H1 (cell line): ENCODE measurements around the gene ATP4A. TPM values are rescaled to one million over a fixed set of nuclear protein-coding genes. Genes with fewer than 3 reads are reported as not detected.

Experiments
- CTCF ChIA-PET: fragments of 300-600 bp; sonication (Branson Sonifier 250); formaldehyde crosslinking; loops from one replicate; lab custom pipeline; 2021; ENCODE audit not compliant: partially characterized antibody; lab: Charles Lee
- POLR2A ChIA-PET: fragments of 300-600 bp; sonication (Branson Sonifier 250); formaldehyde crosslinking; loops from one replicate; lab custom pipeline; 2021; ENCODE audit warnings: inconsistent platforms; ENCODE audit not compliant: partially characterized antibody; lab: Charles Lee
- DNase-seq, 2 experiments: peaks; one replicate each; pipeline versions ENCODE4 v3.0.0 to v3.0.0-alpha.2; 2010 to 2022; ENCODE audit warnings: low spot score in 2 of 2, low read depth in 1 of 2, mixed read lengths in 1 of 2
- FAIRE-seq: peaks from 2 replicates; lab custom pipeline; 2011; peaks lifted over from hg19 to GRCh38; lab: Jason Lieb, UNC
- H2AFZ ChIP-seq: 2 replicates; pipeline ENCODE4 v1.8.1; 2012; ENCODE audit warnings: low read length, inconsistent platforms
- H2AK5ac ChIP-seq: 2 replicates; pipeline ENCODE4 v1.6.1; 2013; ENCODE audit warnings: low read depth, low read length
- H2BK120ac ChIP-seq: replicated peaks from 2 replicates; pipeline ENCODE3; 2013; ENCODE audit warnings: low read depth, low read length, inconsistent platforms
- H2BK12ac ChIP-seq: 2 replicates; pipeline ENCODE4 v1.6.1; 2013; ENCODE audit warnings: low read depth, low read length
- H2BK15ac ChIP-seq: 2 replicates; pipeline ENCODE4 v1.6.1; 2013; ENCODE audit warnings: low read length
- H2BK20ac ChIP-seq: 2 replicates; pipeline ENCODE4 v1.6.1; 2013; ENCODE audit warnings: low read length
- H2BK5ac ChIP-seq: 2 replicates; pipeline ENCODE4 v1.6.1; 2013; ENCODE audit warnings: low read depth, low read length
- H3K14ac ChIP-seq: 2 replicates; pipeline ENCODE4 v1.6.1; 2013; ENCODE audit warnings: inconsistent platforms; ENCODE audit not compliant: insufficient read length
- H3K18ac ChIP-seq: 2 replicates; pipeline ENCODE4 v1.6.1; 2013; ENCODE audit warnings: low read length; ENCODE audit errors: extremely low read depth
- H3K23ac ChIP-seq: 2 replicates; pipeline ENCODE4 v1.6.1; 2013; ENCODE audit warnings: inconsistent platforms; ENCODE audit not compliant: insufficient read length
- H3K23me2 ChIP-seq: 2 replicates; pipeline ENCODE4 v1.6.1; 2013; ENCODE audit warnings: low read depth, low read length
- H3K27ac ChIP-seq: 2 replicates; pipeline ENCODE4 v1.6.1; 2011; ENCODE audit warnings: low read depth, low read length, inconsistent platforms
- H3K27me3 ChIP-seq, 4 experiments: replicated peaks in 1 of 4; 1 replicate in 1 of 4; 2 replicates in 3 of 4; pipeline versions ENCODE4 v1.6.1 to v1.8.1; 2011 to 2013; ENCODE audit warnings: low read length in 3 of 4, mild to moderate bottlenecking in 3 of 4, inconsistent platforms in 2 of 4, mixed read lengths in 2 of 4, moderate library complexity in 1 of 4; ENCODE audit not compliant: control insufficient read depth in 3 of 4, insufficient read depth in 3 of 4; ENCODE audit errors: extremely low read depth in 1 of 4
- H3K36me3 ChIP-seq, 4 experiments: 2 replicates each; pipeline versions ENCODE4 v1.6.1 to v1.8.1; 2011 to 2013; ENCODE audit warnings: mild to moderate bottlenecking in 4 of 4, low read length in 3 of 4, moderate library complexity in 2 of 4, control low read depth in 1 of 4, inconsistent platforms in 1 of 4; ENCODE audit not compliant: insufficient read depth in 4 of 4, control insufficient read depth in 2 of 4
- H3K4ac ChIP-seq: replicated peaks from 2 replicates; pipeline ENCODE3; 2013; ENCODE audit warnings: low read length, low read depth, mixed read lengths, inconsistent platforms; ENCODE audit not compliant: insufficient read length
- H3K4me1 ChIP-seq, 4 experiments: replicated peaks in 1 of 4; 1 replicate in 1 of 4; 2 replicates in 3 of 4; pipeline versions ENCODE4 v1.6.1 to v1.8.1; 2011 to 2013; ENCODE audit warnings: low read length in 3 of 4, inconsistent platforms in 2 of 4, mixed read lengths in 1 of 4; ENCODE audit not compliant: insufficient read depth in 4 of 4, control insufficient read depth in 3 of 4
- H3K4me2 ChIP-seq, 2 experiments: 2 replicates each; pipeline versions ENCODE4 v1.6.1 to v1.8.1; 2011 to 2013; ENCODE audit warnings: low read depth in 2 of 2, low read length in 2 of 2, control low read depth in 1 of 2, inconsistent platforms in 1 of 2, mild to moderate bottlenecking in 1 of 2; ENCODE audit not compliant: insufficient read depth in 1 of 2
- H3K4me3 ChIP-seq, 4 experiments: fragments of 200-600, 300-600 bp in 1 of 4; sonication (generic), shearing (Covaris generic), sonication (Bioruptor Twin) in 1 of 4; 2 replicates each; pipeline versions ENCODE4 v1.5.1 to v1.8.1; 2011 to 2016; ENCODE audit warnings: low read length in 4 of 4, low read depth in 3 of 4, control low read depth in 2 of 4, inconsistent platforms in 2 of 4, mild to moderate bottlenecking in 2 of 4, mixed read lengths in 1 of 4, moderate library complexity in 1 of 4; ENCODE audit not compliant: insufficient read depth in 2 of 4; ENCODE audit errors: extremely low read depth in 1 of 4
- H3K56ac ChIP-seq: replicated peaks from 2 replicates; pipeline ENCODE3; 2013; ENCODE audit warnings: low read depth, mild to moderate bottlenecking, mixed read lengths, low read length, inconsistent platforms; ENCODE audit not compliant: insufficient read length
- H3K79me1 ChIP-seq: 2 replicates; pipeline ENCODE4 v1.6.1; 2013; ENCODE audit warnings: low read depth, low read length, control low read depth
- H3K79me2 ChIP-seq, 2 experiments: 2 replicates each; pipeline versions ENCODE4 v1.6.1 to v1.8.1; 2012 to 2013; ENCODE audit warnings: low read length in 2 of 2, mild to moderate bottlenecking in 2 of 2, inconsistent platforms in 1 of 2; ENCODE audit not compliant: insufficient read depth in 2 of 2, control insufficient read depth in 1 of 2
- H3K9ac ChIP-seq, 4 experiments: replicated peaks in 1 of 4; 1 replicate in 1 of 4; 2 replicates in 3 of 4; pipeline versions ENCODE4 v1.6.1 to v1.8.1; 2011 to 2013; ENCODE audit warnings: low read depth in 3 of 4, low read length in 3 of 4, control low read depth in 2 of 4, mild to moderate bottlenecking in 2 of 4, moderate library complexity in 2 of 4, inconsistent platforms in 1 of 4; ENCODE audit errors: extremely low read depth in 1 of 4
- H3K9me3 ChIP-seq, 2 experiments: 2 replicates each; pipeline versions ENCODE4 v1.6.1 to v1.8.1; 2012 to 2013; ENCODE audit warnings: mild to moderate bottlenecking in 2 of 2, moderate library complexity in 2 of 2, control low read depth in 1 of 2, inconsistent platforms in 1 of 2, low read depth in 1 of 2, low read length in 1 of 2, mixed read lengths in 1 of 2; ENCODE audit not compliant: insufficient read depth in 2 of 2
- H4K20me1 ChIP-seq, 2 experiments: replicated peaks in 1 of 2; 2 replicates each; pipeline versions ENCODE3 to v1.8.1; 2011 to 2013; ENCODE audit warnings: inconsistent platforms in 2 of 2, low read length in 2 of 2, mild to moderate bottlenecking in 1 of 2; ENCODE audit not compliant: insufficient read depth in 2 of 2, control insufficient read depth in 1 of 2
- H4K5ac ChIP-seq: 2 replicates; pipeline ENCODE4 v1.6.1; 2013; ENCODE audit warnings: low read length, low read depth, mixed read lengths, inconsistent platforms; ENCODE audit not compliant: insufficient read length
- H4K8ac ChIP-seq: 2 replicates; pipeline ENCODE4 v1.8.0; 2013; ENCODE audit warnings: mild to moderate bottlenecking, moderate library complexity, low read length, inconsistent platforms; ENCODE audit not compliant: insufficient read depth; ENCODE audit errors: extremely low read depth
- H4K91ac ChIP-seq: replicated peaks from 2 replicates; pipeline ENCODE3; 2013; ENCODE audit warnings: low read length, mixed read lengths, inconsistent platforms; ENCODE audit not compliant: insufficient read length
- CBX8 ChIP-seq: fragments of 300-800, 300-1000 bp; sonication (generic); IDR thresholded peaks from 2 replicates; pipeline ENCODE4 v1.7.1; 2016; ENCODE audit warnings: low read depth, low read length, borderline replicate concordance
- CHD2 ChIP-seq: IDR thresholded peaks from 2 replicates; pipeline ENCODE4 v1.6.1; 2012; ENCODE audit warnings: low read length, improper control_type of control experiment
- CTBP2 ChIP-seq: IDR thresholded peaks from 2 replicates; pipeline ENCODE4 v1.7.0; 2011; ENCODE audit warnings: borderline replicate concordance, mild to moderate bottlenecking, moderate library complexity, mixed read lengths, low read length; ENCODE audit not compliant: insufficient read depth, insufficient read length
- EGR1 ChIP-seq: IDR thresholded peaks from 2 replicates; pipeline ENCODE4 v1.6.1; 2011; ENCODE audit warnings: low read depth, low read length, borderline replicate concordance
- KDM5A ChIP-seq: fragments of 200-600 bp; IDR thresholded peaks from 2 replicates; pipeline ENCODE4 v1.7.1; 2012; ENCODE audit warnings: mild to moderate bottlenecking, low read length, inconsistent platforms, mixed read lengths
- POLR2A ChIP-seq, 2 experiments: IDR thresholded peaks; 1 replicate in 1 of 2; 2 replicates in 1 of 2; pipeline ENCODE4 v1.6.1; 2011; ENCODE audit warnings: low read depth in 2 of 2, low read length in 2 of 2, mild to moderate bottlenecking in 2 of 2; ENCODE audit errors: control extremely low read depth in 1 of 2
- RNF2 ChIP-seq: fragments of 200-900, 300-1000 bp; sonication (generic); IDR thresholded peaks from 2 replicates; pipeline ENCODE4 v1.7.1; 2016; ENCODE audit warnings: borderline replicate concordance, low read depth, mild to moderate bottlenecking, antibody characterized with exemption, low read length; ENCODE audit not compliant: poor library complexity, severe bottlenecking; ENCODE audit errors: missing control alignments
- RXRA ChIP-seq: IDR thresholded peaks from 2 replicates; pipeline ENCODE4 v1.6.1; 2011; ENCODE audit warnings: low read depth, mild to moderate bottlenecking, low read length, moderate library complexity; ENCODE audit not compliant: insufficient read depth
- SP2 ChIP-seq: IDR thresholded peaks from 2 replicates; pipeline ENCODE4 v1.6.1; 2012; ENCODE audit warnings: mild to moderate bottlenecking, low read length, inconsistent platforms
- SRF ChIP-seq: IDR thresholded peaks from 2 replicates; pipeline ENCODE4 v1.6.1; 2011; ENCODE audit warnings: mild to moderate bottlenecking, low read depth, low read length, moderate library complexity
- ZNF274 ChIP-seq: IDR thresholded peaks from 2 replicates; pipeline ENCODE4 v1.7.0; 2012; ENCODE audit warnings: low read length, borderline replicate concordance; ENCODE audit errors: extremely low read depth
- WGBS, 2 experiments: shearing (Covaris generic) in 1 of 2; methylation state at CpG; one replicate each; pipeline versions ENCODE4 v1.1.6 to v1.1.7; 2013 to 2015; ENCODE audit warnings: low lambda C conversion rate in 2 of 2, mixed read lengths in 2 of 2, inconsistent platforms in 1 of 2, low coverage in 1 of 2, missing lambda C conversion rate in 1 of 2; ENCODE audit not compliant: insufficient replicate concordance in 2 of 2, insufficient coverage in 1 of 2, insufficient read length in 1 of 2; ENCODE audit errors: extremely low coverage in 1 of 2, missing lambda C conversion rate in 1 of 2; 5-methylcytosine and 5-hydroxymethylcytosine counted together
- polyA plus RNA-seq, 7 experiments: library from polyadenylated mRNA; depleted of rRNA in 3 of 7; stranded (reverse) in 5 of 7; unstranded in 2 of 7; fragments of >200 nt in 5 of 7; fragments of 200-250 nt in 2 of 7; gene quantifications; 1 replicate in 5 of 7; 2 replicates in 1 of 7; 4 replicates in 1 of 7; pipeline versions ENCODE4 v1.2.1 to v1.2.3, GENCODE V29; 2011 to 2013; ENCODE audit warnings: missing spikeins in 2 of 7, mixed read lengths in 2 of 7
- total RNA-seq: library from RNA; stranded (reverse); fragmentation: NEBNext Ultra II Directional; extraction: Animal tissue kit (Norgen Biotek cat#: 25700); gene quantifications from 2 replicates; pipeline ENCODE4 v1.2.1, GENCODE V29; 2021
- TF ChIP-seq, protein P1 (sequence below): IDR thresholded peaks from 2 replicates; pipeline ENCODE4 v1.6.1; 2011; ENCODE audit warnings: low read length, improper control_type of control experiment

The ATP4A gene
- total and polyA plus RNA-seq, 2 of the 8 experiments (the other 6 are each of a cell fraction or from before 2014, with no cell fraction given) = 0.50 to 1.2 TPM

DNA sequence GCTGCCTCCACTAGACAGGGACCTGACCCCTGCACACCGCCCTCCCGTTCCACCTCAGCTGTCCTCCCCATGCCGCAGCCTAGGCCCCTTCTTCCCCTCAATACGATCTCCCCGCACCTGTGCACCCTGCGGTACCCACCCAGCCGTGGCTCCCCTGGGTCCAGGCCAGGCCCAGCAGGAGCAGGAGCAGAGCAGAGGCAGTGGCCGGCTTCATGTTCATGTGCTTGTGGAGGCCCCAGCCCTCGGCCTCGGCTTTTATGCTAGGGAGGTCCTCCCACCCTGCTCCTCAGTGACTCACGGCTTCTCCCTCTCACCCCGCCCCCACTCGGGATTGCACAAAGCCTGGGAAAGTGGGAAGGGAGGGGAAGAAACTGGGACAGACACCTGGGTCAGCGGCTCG, 61.8 kb downstream of the ATP4A start:
- H3K27me3 ChIP-seq = no peaks in the 10 kb centered on the region
- H2BK120ac ChIP-seq = no peak overlapping the region
- H4K91ac ChIP-seq = no peak overlapping the region
- H3K23ac ChIP-seq = no peak overlapping the region
- no peaks in the 10 kb centered on the region; the same call in 1 of the 2 replicates for H3K79me1 ChIP-seq
- 94% methylated on average over 15 of the region's 15 CpGs; no CpG with 5 or more reads in 1 of the 2 experiments for WGBS, 2 experiments
- no peak for FAIRE-seq
- no peaks in the 10 kb centered on the region for H3K23me2 ChIP-seq
- no peak overlapping the region for H3K9ac ChIP-seq
- H3K4me1 ChIP-seq = no peaks in the 10 kb centered on the region; a peak in 2 of 7 replicates
- peaks cover 0 to 4% of the 10 kb centered on the region in 2 experiments; a peak in 1 of 4 replicates for H3K79me2 ChIP-seq
- H2BK20ac ChIP-seq = no peak overlapping the region
- POLR2A ChIA-PET = interaction anchor here (1.9 to 2.6 kb wide), 3 partner anchors 8 to 12 kb away, joined by 5 to 23 read pairs (median 13); partner anchors contain the start of genes DMKN and KRTDAP
- no peak overlapping the region for H2BK15ac ChIP-seq
- peaks cover 2 to 16% of the 10 kb centered on the region in 2 experiments for H4K20me1 ChIP-seq
- H3K14ac ChIP-seq = no peak overlapping the region
- H2AK5ac ChIP-seq = no peak overlapping the region
- H3K18ac ChIP-seq = no peak overlapping the region
- TF ChIP-seq CTBP2 = no peak
- no peak for TF ChIP-seq RXRA
- no peak for TF ChIP-seq SP2
- TF ChIP-seq RNF2 = no peak
- TF ChIP-seq SRF = no peak
- TF ChIP-seq EGR1 = no peak
- no peak for TF ChIP-seq CHD2
- TF ChIP-seq KDM5A = no peak
- no peak for TF ChIP-seq ZNF274
- no peak for TF ChIP-seq CBX8
- TF ChIP-seq POLR2A (IDR thresholded peaks at IDR 0.05; ENCODE audit: control extremely low read depth in 1 of 2, low read depth in 2 of 2, low read length in 2 of 2) = no peak
- TF ChIP-seq, protein P1, sequence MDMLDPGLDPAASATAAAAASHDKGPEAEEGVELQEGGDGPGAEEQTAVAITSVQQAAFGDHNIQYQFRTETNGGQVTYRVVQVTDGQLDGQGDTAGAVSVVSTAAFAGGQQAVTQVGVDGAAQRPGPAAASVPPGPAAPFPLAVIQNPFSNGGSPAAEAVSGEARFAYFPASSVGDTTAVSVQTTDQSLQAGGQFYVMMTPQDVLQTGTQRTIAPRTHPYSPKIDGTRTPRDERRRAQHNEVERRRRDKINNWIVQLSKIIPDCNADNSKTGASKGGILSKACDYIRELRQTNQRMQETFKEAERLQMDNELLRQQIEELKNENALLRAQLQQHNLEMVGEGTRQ = no peak
- TF ChIP-seq, all 59 proteins: peak for 0
- H4K5ac ChIP-seq = no peak overlapping the region
- H3K9me3 ChIP-seq = no peaks in the 10 kb centered on the region
- no peak overlapping the region for H3K56ac ChIP-seq
- peaks cover 26 to 68% (median 54%) of the 10 kb centered on the region in 4 experiments for H3K36me3 ChIP-seq
- H4K8ac ChIP-seq = peak overlapping the region; percentile 51; the same call in 1 of the 2 replicates
- no peak for DNase-seq
- no peak overlapping the region for H2BK12ac ChIP-seq
- no peak overlapping the region for H3K27ac ChIP-seq
- H3K4ac ChIP-seq = no peak overlapping the region
- no peak overlapping the region for H3K4me2 ChIP-seq
- CTCF ChIA-PET = interaction anchor here (2.0 kb wide), 1 partner anchor 10 kb away, joined by 8 read pairs; the partner anchor contains the start of gene KRTDAP
- no peak overlapping the region for H2AFZ ChIP-seq
- no peak overlapping the region for H3K4me3 ChIP-seq
- no peak overlapping the region for H2BK5ac ChIP-seq
